Thoracic aorta (tissue), 2 donors: ENCODE measurements around the gene HOMEZ. TPM values are rescaled to one million over a fixed set of nuclear protein-coding genes. Genes with fewer than 3 reads are reported as not detected.

Source experiments
- ATAC-seq: fragments of 150-250 bp; one replicate; pipeline ENCODE4 v1.8.0; 2017; ENCODE audit warnings: low read depth; ENCODE audit not compliant: insufficient number of reproducible peaks, low FRiP score
- DNase-seq: peaks from one replicate; pipeline ENCODE4 v3.0.0-alpha.2; 2020; ENCODE audit warnings: low spot score
- H3K27ac ChIP-seq, 2 donors: fragments of 200-600 bp; sonication (generic); 1 replicate in 1 of 2; 2 replicates in 1 of 2; pipeline ENCODE4 v1.5.1; 2016; ENCODE audit warnings: mild to moderate bottlenecking in 2 of 2, moderate library complexity in 2 of 2
- H3K27me3 ChIP-seq: fragments of 200-600 bp; sonication (generic); replicated peaks from 2 replicates; pipeline ENCODE4 v1.6.0; 2016; ENCODE audit warnings: mild to moderate bottlenecking; ENCODE audit not compliant: insufficient read depth
- H3K36me3 ChIP-seq: fragments of 200-600 bp; sonication (generic); one replicate; pipeline ENCODE4 v1.5.1; 2016
- H3K4me1 ChIP-seq, 2 donors: fragments of 200-600 bp; sonication (generic); 1 replicate in 1 of 2; 2 replicates in 1 of 2; pipeline versions ENCODE4 v1.5.1 to v1.6.0; 2016; ENCODE audit warnings: low read depth in 2 of 2, mild to moderate bottlenecking in 1 of 2; ENCODE audit not compliant: control insufficient read depth in 1 of 2
- H3K4me3 ChIP-seq: fragments of 200-600 bp; sonication (generic); 2 replicates; pipeline ENCODE4 v1.5.1; 2016; ENCODE audit warnings: mild to moderate bottlenecking
- H3K9me3 ChIP-seq: fragments of 200-600 bp; sonication (generic); 2 replicates; pipeline ENCODE4 v1.5.1; 2016
- total RNA-seq, 2 donors: library from RNA; depleted of rRNA; stranded (reverse); fragments of >200 nt; gene quantifications; one replicate each; pipeline versions ENCODE4 v1.1.0 to v1.2.3, GENCODE V29; 2016
- TF ChIP-seq, protein P1 (sequence below): fragments of 200-600 bp; sonication (generic); IDR thresholded peaks from one replicate; pipeline ENCODE4 v1.5.1; 2019; ENCODE audit warnings: antibody characterized with exemption

HOMEZ gene
- total RNA-seq, 2 donors from 2014 or later = 4.6 to 6.2 TPM

DNA sequence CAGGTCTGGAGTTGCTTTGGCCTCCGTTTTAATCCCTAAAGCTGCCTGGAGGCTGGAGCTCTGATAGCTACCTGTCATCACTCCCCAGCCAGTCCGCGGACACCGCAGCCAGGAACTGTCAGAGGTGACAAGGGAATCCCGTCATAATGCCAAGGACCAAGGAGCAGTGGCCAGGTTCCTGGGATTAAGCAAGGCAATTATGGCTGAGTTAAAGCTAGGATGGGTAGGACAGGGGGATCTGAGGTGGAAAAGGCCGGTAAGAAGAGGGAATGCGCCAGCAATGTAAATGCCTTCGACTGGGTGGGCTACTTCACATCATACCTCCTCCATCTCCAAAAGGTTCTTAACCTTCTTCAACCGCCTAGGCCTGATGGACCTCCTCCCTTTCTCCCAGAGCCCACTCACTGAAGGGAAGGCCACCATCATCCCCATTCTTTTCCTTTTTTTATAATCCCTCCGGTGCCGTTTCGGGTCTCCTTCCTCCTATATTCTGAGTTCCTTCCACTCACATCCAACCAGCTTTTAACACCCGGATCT is 14.8 kb upstream of the HOMEZ start:
- DNase-seq = no peak

DNA sequence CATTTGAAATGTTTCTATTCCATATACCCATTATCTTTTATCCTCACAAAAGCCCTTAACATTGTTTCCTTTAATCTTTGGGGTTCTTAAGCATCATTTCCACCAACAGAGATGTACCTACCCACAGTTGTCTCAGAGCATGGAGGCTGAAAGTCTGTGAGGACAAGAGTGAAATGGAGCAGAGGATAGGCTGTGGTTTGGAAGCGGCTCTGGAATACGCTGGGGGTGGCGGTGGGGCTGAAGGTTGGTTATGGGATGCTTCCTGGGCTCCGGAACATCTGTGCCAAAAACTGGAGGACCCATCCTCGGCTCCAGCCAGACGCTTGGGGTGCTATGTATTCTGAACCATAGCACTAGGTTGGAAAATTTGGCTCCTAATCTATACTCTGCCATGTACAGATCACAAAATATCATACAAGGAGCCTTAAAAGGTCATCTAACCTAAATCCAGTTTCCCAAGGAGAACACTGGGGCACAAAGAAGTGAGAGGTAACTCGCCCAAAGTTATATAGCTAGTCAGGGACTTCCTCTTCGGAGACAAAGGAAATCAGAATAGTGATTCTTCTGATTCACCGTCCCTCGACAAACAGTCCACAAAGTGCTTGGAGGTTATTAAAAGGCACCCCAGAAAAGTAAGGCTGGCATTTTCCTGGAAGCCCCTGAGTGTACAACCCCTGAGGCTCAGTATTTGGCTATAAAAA is 14.2 kb upstream of the HOMEZ start:
- no peak for DNase-seq
- Histone ChIP-seq H3K27ac (peak overlapping the region; percentile 97 to 98), H3K27me3 (no peaks in the 10 kb centered on the region), H3K4me1 (peaks cover 5 to 28% of the 10 kb centered on the region in 2 donors), H3K4me3 (peak overlapping the region; percentile 80), H3K9me3 (no peaks in the 10 kb centered on the region), H3K36me3 (no peaks in the 10 kb centered on the region)
- TF ChIP-seq, protein P1, sequence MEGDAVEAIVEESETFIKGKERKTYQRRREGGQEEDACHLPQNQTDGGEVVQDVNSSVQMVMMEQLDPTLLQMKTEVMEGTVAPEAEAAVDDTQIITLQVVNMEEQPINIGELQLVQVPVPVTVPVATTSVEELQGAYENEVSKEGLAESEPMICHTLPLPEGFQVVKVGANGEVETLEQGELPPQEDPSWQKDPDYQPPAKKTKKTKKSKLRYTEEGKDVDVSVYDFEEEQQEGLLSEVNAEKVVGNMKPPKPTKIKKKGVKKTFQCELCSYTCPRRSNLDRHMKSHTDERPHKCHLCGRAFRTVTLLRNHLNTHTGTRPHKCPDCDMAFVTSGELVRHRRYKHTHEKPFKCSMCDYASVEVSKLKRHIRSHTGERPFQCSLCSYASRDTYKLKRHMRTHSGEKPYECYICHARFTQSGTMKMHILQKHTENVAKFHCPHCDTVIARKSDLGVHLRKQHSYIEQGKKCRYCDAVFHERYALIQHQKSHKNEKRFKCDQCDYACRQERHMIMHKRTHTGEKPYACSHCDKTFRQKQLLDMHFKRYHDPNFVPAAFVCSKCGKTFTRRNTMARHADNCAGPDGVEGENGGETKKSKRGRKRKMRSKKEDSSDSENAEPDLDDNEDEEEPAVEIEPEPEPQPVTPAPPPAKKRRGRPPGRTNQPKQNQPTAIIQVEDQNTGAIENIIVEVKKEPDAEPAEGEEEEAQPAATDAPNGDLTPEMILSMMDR = no peak
- ATAC-seq = no peak

More for the DNA sequence above, 14.8 kb upstream of the HOMEZ start:
- H3K9me3 ChIP-seq = no peaks in the 10 kb centered on the region
- H3K4me1 ChIP-seq = peaks cover 7 to 29% of the 10 kb centered on the region in 2 donors
- peak overlapping the region; percentile 97 to 98 for H3K27ac ChIP-seq
- H3K36me3 ChIP-seq = no peaks in the 10 kb centered on the region
- TF ChIP-seq, protein P1 = no peak
- no peak for ATAC-seq
- no peaks in the 10 kb centered on the region for H3K27me3 ChIP-seq
- peak overlapping the region; percentile 80 for H3K4me3 ChIP-seq

DNA sequence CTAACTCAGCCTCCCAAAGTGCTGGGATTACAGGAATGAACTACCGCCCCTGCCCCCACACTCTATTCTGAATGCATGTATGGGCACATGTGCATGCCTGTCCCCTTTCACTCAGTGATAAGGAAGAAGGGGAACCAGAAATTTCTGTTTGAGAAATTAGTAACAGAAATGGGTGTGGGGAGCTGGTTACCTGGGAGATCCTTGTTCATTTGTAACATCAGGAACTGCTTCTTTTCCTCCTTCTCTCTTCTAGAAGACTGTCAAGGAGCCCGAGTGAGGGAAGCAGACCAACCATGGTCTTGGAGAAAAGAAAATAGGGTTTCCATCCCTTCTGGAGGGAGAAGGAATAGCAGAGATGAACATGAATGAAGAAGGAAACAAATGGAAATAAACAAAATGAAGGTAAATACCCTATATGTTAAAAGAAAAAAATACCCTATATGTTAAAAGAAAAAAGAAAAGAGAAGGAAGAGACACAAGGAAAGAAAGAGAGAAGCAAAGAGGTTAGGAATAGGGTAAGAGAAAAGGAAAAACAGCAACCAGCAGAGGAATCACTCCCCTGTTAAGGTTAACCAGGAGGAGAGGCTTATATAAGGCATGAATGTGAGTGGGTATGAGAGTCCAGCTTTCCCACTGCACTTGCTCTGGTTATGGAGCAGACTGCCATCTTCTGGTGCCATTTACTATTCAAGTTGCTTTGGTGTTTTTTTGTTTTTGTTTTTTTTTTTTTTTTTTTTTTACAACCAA is 13.5 kb upstream of the HOMEZ start:
- Histone ChIP-seq H3K36me3 (no peaks in the 10 kb centered on the region), H3K27ac (peak overlapping the region; percentile 10 to 98), H3K27me3 (no peaks in the 10 kb centered on the region), H3K4me1 (peaks cover 5 to 36% of the 10 kb centered on the region in 2 donors), H3K4me3 (no peak overlapping the region), H3K9me3 (no peaks in the 10 kb centered on the region)
- TF ChIP-seq, protein P1 = no peak
- no peak for DNase-seq
- ATAC-seq = no peak

DNA sequence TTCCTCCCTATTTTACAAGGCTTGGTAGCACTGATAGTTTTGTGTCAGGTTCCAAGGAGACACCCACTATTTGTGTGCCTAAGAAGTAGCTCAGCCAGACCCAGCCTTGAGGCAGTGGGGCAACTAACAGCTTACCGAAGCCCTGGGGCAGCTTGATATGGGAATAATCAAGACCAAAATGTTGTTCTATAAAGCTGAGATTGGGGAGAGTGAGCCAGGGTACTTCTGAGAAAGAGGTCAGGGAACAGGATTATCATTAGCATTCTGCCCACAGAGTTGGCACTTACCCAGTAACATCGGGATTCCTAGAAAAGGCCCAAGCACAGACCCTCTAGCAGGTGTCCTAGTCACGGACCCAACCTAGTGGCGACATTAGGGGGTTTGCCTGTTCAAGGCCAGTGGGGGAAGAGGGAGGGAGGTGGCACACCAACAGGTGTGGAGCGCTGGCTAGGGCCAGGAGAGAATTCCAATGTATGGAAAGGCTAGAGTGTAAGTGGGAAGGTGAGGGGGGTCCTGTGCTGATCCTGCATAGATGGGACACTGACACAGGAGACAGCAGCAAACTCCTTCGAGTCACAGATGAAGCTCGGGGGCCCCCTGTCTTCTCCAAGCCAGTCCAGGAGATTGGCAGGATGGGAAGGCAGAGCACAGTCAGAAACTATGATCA is 11.8 kb upstream of the HOMEZ start:
- H3K27me3 ChIP-seq = no peaks in the 10 kb centered on the region
- no peak overlapping the region for H3K27ac ChIP-seq
- no peaks in the 10 kb centered on the region for H3K36me3 ChIP-seq
- ATAC-seq = no peak
- H3K9me3 ChIP-seq = no peaks in the 10 kb centered on the region
- TF ChIP-seq, protein P1 = no peak
- H3K4me1 ChIP-seq = peaks cover 5 to 30% of the 10 kb centered on the region in 2 donors
- no peak for DNase-seq
- no peak overlapping the region for H3K4me3 ChIP-seq

DNA sequence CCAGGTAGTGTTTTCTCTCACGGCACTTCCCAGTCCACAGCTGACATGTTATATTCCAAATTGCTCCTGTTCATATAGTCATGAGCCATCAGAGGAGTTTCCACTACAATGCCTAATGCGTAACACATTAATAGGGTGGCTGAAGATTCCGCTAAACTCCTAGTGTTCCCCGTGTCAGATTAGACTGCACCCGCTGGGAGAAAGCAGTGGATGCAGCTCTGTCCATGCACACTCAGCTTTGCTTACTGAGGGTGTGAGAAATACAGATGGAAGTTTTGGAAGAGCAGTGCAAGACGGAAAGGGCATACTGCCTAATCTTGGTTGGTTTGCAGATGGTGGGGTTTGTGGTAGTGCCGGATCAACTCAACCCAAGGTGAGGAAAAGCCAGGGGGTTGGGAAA is 11.2 kb upstream of the HOMEZ start:
- no peak for ATAC-seq
- no peak overlapping the region for H3K27ac ChIP-seq
- TF ChIP-seq, protein P1 = no peak

More for the DNA sequence above, 11.2 kb upstream of the HOMEZ start:
- Histone ChIP-seq H3K4me1 (peaks cover 5 to 29% of the 10 kb centered on the region in 2 donors), H3K4me3 (no peak overlapping the region), H3K9me3 (no peaks in the 10 kb centered on the region), H3K36me3 (no peaks in the 10 kb centered on the region), H3K27me3 (no peaks in the 10 kb centered on the region)
- no peak for DNase-seq
